Omental fat pad (tissue), 4 donors: ENCODE results near the gene CACNA1A. TPM values are rescaled to one million over a fixed set of nuclear protein-coding genes. Genes with fewer than 3 reads are reported as not detected.

Experiments
- ATAC-seq: fragments of 150-250 bp; one replicate; pipeline ENCODE4 v1.9.1; 2016; ENCODE audit warnings: mild to moderate bottlenecking, moderate library complexity; ENCODE audit not compliant: low FRiP score
- DNase-seq: peaks from one replicate; pipeline ENCODE4 v3.0.0-alpha.2; 2019; ENCODE audit warnings: low spot score
- CTCF ChIP-seq, 3 donors: fragments of 450-650 bp; IDR thresholded peaks; one replicate each; pipeline ENCODE4 v1.5.1; 2016 to 2017; ENCODE audit warnings: antibody characterized with exemption in 3 of 3, mild to moderate bottlenecking in 3 of 3, moderate library complexity in 2 of 3
- total RNA-seq, 4 donors: library from RNA; depleted of rRNA; stranded (reverse); fragments of >200 nt; gene quantifications; one replicate each; pipeline ENCODE4 v1.1.0, GENCODE V29; 2016

CACNA1A gene
- total RNA-seq, 4 donors from 2014 or later, result 0.44 to 2.7 (median 0.71) TPM

GRCh38 chr19:13238891-13239534 lies 267.3 kb downstream of the CACNA1A start:
- TF ChIP-seq CTCF (IDR thresholded peaks at IDR 0.05), result no peak
- ATAC-seq (no peak), DNase-seq (no peak)

- ATAC-seq (no peak), DNase-seq (no peak)
- TF ChIP-seq CTCF (IDR thresholded peaks at IDR 0.05), result no peak
Measured at GRCh38 chr19:13234518-13234917, 271.8 kb downstream of the CACNA1A start.

GRCh38 chr19:13231663-13232062 lies 274.6 kb downstream of the CACNA1A start:
- TF ChIP-seq CTCF (IDR thresholded peaks at IDR 0.05), result no peak
- ATAC-seq (no peak), DNase-seq (no peak)

- ATAC-seq (no peak), DNase-seq (no peak)
- TF ChIP-seq CTCF (IDR thresholded peaks at IDR 0.05), result no peak
Measured at GRCh38 chr19:13229246-13229645, 277.0 kb downstream of the CACNA1A start.

GRCh38 chr19:13228561-13228960 lies 277.7 kb downstream of the CACNA1A start:
- DNase-seq (no peak), ATAC-seq (no peak)
- TF ChIP-seq CTCF (IDR thresholded peaks at IDR 0.05), result no peak

GRCh38 chr19:13226983-13227382 lies 279.3 kb downstream of the CACNA1A start:
- ATAC-seq, result no peak

More at GRCh38 chr19:13226983-13227382, 279.3 kb downstream of the CACNA1A start:
- no peak for TF ChIP-seq CTCF (IDR thresholded peaks at IDR 0.05)
- DNase-seq, result no peak
